GM12878 (cell line): Measurements from ENCODE around the gene FNDC3B. TPM values are rescaled to one million over a fixed set of nuclear protein-coding genes. Genes with fewer than 3 reads are reported as not detected.

Experiments used
- ATAC-seq: fragments of 200-7000 bp; cut with Tn5 transposase; 3 replicates; pipeline ENCODE4 v1.9.1; 2020; ENCODE audit warnings: mild to moderate bottlenecking, moderate library complexity
- BruUV-seq: library from RNA; stranded (reverse); fragments of 400-500 nt; replicated peaks from 2 replicates; lab custom pipeline; 2021; lab: Mats Ljungman, UMichigan
- CTCF ChIA-PET: fragments of 300-600 bp; sonication (Branson Sonifier 250); formaldehyde crosslinking; extraction: SDS; loops from one replicate; lab custom pipeline; 2021; ENCODE audit warnings: inconsistent platforms; lab: Yijun Ruan, JAX
- POLR2A ChIA-PET: fragments of 350-600 bp; formaldehyde crosslinking; extraction: SDS; loops from one replicate; lab custom pipeline; 2021; ENCODE audit warnings: inconsistent platforms; lab: Charles Lee
- RAD21 ChIA-PET: fragments of 300-600 bp; sonication (Branson Sonifier 250); formaldehyde crosslinking; loops from one replicate; lab custom pipeline; 2023; ENCODE audit warnings: antibody characterized with exemption; ENCODE audit not compliant: unreplicated experiment; lab: Charles Lee
- SMC1A ChIA-PET: fragments of 300-600 bp; sonication (Branson Sonifier 250); formaldehyde crosslinking; loops from one replicate; lab custom pipeline; 2023; ENCODE audit not compliant: unreplicated experiment, uncharacterized antibody; lab: Charles Lee
- DNase-seq: peaks from one replicate; pipeline ENCODE4 v3.0.0-alpha.2; 2011; ENCODE audit warnings: low read depth, low spot score
- FAIRE-seq: peaks from 3 replicates; lab custom pipeline; 2011; peaks lifted over from hg19 to GRCh38; lab: Jason Lieb, UNC
- H2AFZ ChIP-seq: 2 replicates; pipeline ENCODE4 v1.6.0; 2011; ENCODE audit warnings: low read depth, low read length, control low read depth; ENCODE audit not compliant: control insufficient read depth
- H3K27ac ChIP-seq: 2 replicates; pipeline ENCODE4 v1.5.1; 2011; ENCODE audit warnings: control low read depth; ENCODE audit not compliant: control insufficient read depth, insufficient read depth
- H3K27me3 ChIP-seq, 2 experiments: replicated peaks in 1 of 2; 2 replicates each; pipeline versions ENCODE4 v1.6.0 to v1.6.1; 2011; ENCODE audit warnings: low read length in 1 of 2; ENCODE audit not compliant: control insufficient read depth in 2 of 2, insufficient read depth in 2 of 2
- H3K36me3 ChIP-seq, 2 experiments: 2 replicates each; pipeline ENCODE4 v1.5.1; 2011; ENCODE audit warnings: low read length in 1 of 2; ENCODE audit not compliant: control insufficient read depth in 2 of 2, insufficient read depth in 2 of 2
- H3K4me1 ChIP-seq: 2 replicates; pipeline ENCODE4 v1.6.1; 2011; ENCODE audit warnings: mild to moderate bottlenecking, low read length, moderate library complexity, mixed read lengths; ENCODE audit not compliant: control insufficient read depth, insufficient read depth
- H3K4me2 ChIP-seq: 2 replicates; pipeline ENCODE4 v1.6.0; 2011; ENCODE audit warnings: control low read depth; ENCODE audit not compliant: control insufficient read depth, insufficient read depth
- H3K4me3 ChIP-seq: fragments of 200-600 bp; sonication (generic); 2 replicates; pipeline ENCODE4 v1.5.1; 2016
- H3K79me2 ChIP-seq: 2 replicates; pipeline ENCODE4 v1.6.0; 2011; ENCODE audit warnings: low read length; ENCODE audit not compliant: control insufficient read depth, insufficient read depth
- H3K9ac ChIP-seq: 2 replicates; pipeline ENCODE4 v1.8.0; 2011; ENCODE audit warnings: low read length, control low read depth, mixed read lengths; ENCODE audit not compliant: control insufficient read depth, insufficient read depth
- H3K9me3 ChIP-seq: replicated peaks from 3 replicates; pipeline ENCODE4 v1.5.1; 2011; ENCODE audit warnings: mild to moderate bottlenecking, low read length; ENCODE audit not compliant: control insufficient read depth, insufficient read depth
- H4K20me1 ChIP-seq: 2 replicates; pipeline ENCODE4 v1.6.0; 2011; ENCODE audit not compliant: control insufficient read depth, insufficient read depth
- ASH2L ChIP-seq: fragments of 300-600, 200-600 bp; sonication (generic); IDR thresholded peaks from 2 replicates; pipeline ENCODE4 v1.6.1; 2017; ENCODE audit warnings: low read depth, mild to moderate bottlenecking, borderline replicate concordance
- BACH1 ChIP-seq: fragments of 450-650 bp; IDR thresholded peaks from 2 replicates; pipeline ENCODE4 v1.6.1; 2017; ENCODE audit warnings: mild to moderate bottlenecking, borderline replicate concordance
- CBX3 ChIP-seq: fragments of 200-600 bp; sonication (generic); IDR thresholded peaks from 2 replicates; pipeline ENCODE4 v1.6.1; 2016; ENCODE audit warnings: low read depth, borderline replicate concordance
- CHD1 ChIP-seq: IDR thresholded peaks from 2 replicates; pipeline ENCODE4 v1.6.1; 2012; ENCODE audit warnings: low read depth, low read length, improper control_type of control experiment
- FOXK2 ChIP-seq: fragments of 450-650 bp; IDR thresholded peaks from 2 replicates; pipeline ENCODE4 v1.6.1; 2017; ENCODE audit warnings: mild to moderate bottlenecking, moderate library complexity
- HDGF ChIP-seq: fragments of 450-650 bp; IDR thresholded peaks from 2 replicates; pipeline ENCODE4 v1.6.1; 2016; ENCODE audit warnings: antibody characterized with exemption
- NFXL1 ChIP-seq: fragments of 450-650 bp; IDR thresholded peaks from 2 replicates; pipeline ENCODE4 v1.6.1; 2017; ENCODE audit warnings: antibody characterized with exemption, mild to moderate bottlenecking, borderline replicate concordance
- NFYA ChIP-seq: IDR thresholded peaks from 2 replicates; pipeline ENCODE4 v1.6.1; 2011; ENCODE audit warnings: low read depth, mild to moderate bottlenecking, low read length, improper control_type of control experiment, borderline replicate concordance
- NFYB ChIP-seq: IDR thresholded peaks from 2 replicates; pipeline ENCODE4 v1.6.1; 2011; ENCODE audit warnings: low read depth, mild to moderate bottlenecking, low read length, improper control_type of control experiment, moderate library complexity; ENCODE audit not compliant: insufficient read depth
- PML ChIP-seq: IDR thresholded peaks from 2 replicates; pipeline ENCODE4 v1.6.1; 2012; ENCODE audit warnings: low read length, inconsistent platforms
- ZNF592 ChIP-seq: fragments of 450-650 bp; IDR thresholded peaks from 2 replicates; pipeline ENCODE4 v1.6.1; 2017; ENCODE audit warnings: mild to moderate bottlenecking, moderate library complexity
- WGBS: methylation state at CpG from one replicate; pipeline ENCODE4 v1.1.6; 2016; ENCODE audit warnings: low lambda C conversion rate; ENCODE audit not compliant: insufficient replicate concordance, insufficient coverage; ENCODE audit errors: missing lambda C conversion rate; 5-methylcytosine and 5-hydroxymethylcytosine counted together
- in situ Hi-C: fragments of 300-500 bp; cut with MboI; formaldehyde crosslinking; loops from 9 replicates; pipeline ENCODE4 v1.14.3; 2018; ENCODE audit warnings: mixed read lengths
- intact Hi-C: fragments of 100-400 bp; cut with micrococcal nuclease; formaldehyde crosslinking; loops from one replicate; pipeline ENCODE4 v1.14.2; 2022; ENCODE audit not compliant: unreplicated experiment
- polyA plus RNA-seq, 11 experiments: library from polyadenylated mRNA; depleted of rRNA in 4 of 11; unstranded in 6 of 11; stranded (reverse) in 5 of 11; fragments of >200 nt; fragmentation: Nextera tagmentation in 4 of 11; fragmentation: Illumina TruSeq in 1 of 11; extraction: Ambion mirVana in 4 of 11; extraction: Trizol in 1 of 11; gene quantifications; 1 replicate in 1 of 11; 2 replicates in 10 of 11; pipeline versions ENCODE4 v1.2.1 to v1.2.3, GENCODE V29; 2011 to 2016; ENCODE audit warnings: inconsistent platforms in 2 of 11, missing spikeins in 2 of 11, low read depth in 1 of 11
- total RNA-seq, 4 experiments: library from RNA; depleted of rRNA in 3 of 4; stranded (reverse); fragments of >200 nt in 3 of 4; fragmentation: Illumina TruSeq in 1 of 4; extraction: Trizol in 1 of 4; gene quantifications; 2 replicates each; pipeline versions ENCODE4 v1.2.1 to v1.2.3, GENCODE V29; 2013 to 2021
- TF ChIP-seq, protein P1 (sequence below): IDR thresholded peaks from 2 replicates; pipeline ENCODE4 v1.6.1; 2011; ENCODE audit warnings: low read depth, low read length, improper control_type of control experiment, borderline replicate concordance

Gene FNDC3B
- total and polyA plus RNA-seq, 10 of the 15 experiments (the other 5 are each of a cell fraction or from before 2014, with no cell fraction given): 7.9 to 35.0 (median 18.5) TPM

GRCh38 chr3:171991166-171991565 lies 48.2 kb upstream of the FNDC3B start:
- POLR2A ChIA-PET: interaction anchor here (0.7 kb wide), 1 partner anchor 48 kb away, joined by 6 read pairs; no protein-coding TSS in a partner anchor
- peak; percentile 31 for FAIRE-seq
- SMC1A ChIA-PET: interaction anchor here (1.2 to 1.3 kb wide), 2 partner anchors 18 to 29 kb away, joined by 3 read pairs; no protein-coding TSS in a partner anchor

DNA sequence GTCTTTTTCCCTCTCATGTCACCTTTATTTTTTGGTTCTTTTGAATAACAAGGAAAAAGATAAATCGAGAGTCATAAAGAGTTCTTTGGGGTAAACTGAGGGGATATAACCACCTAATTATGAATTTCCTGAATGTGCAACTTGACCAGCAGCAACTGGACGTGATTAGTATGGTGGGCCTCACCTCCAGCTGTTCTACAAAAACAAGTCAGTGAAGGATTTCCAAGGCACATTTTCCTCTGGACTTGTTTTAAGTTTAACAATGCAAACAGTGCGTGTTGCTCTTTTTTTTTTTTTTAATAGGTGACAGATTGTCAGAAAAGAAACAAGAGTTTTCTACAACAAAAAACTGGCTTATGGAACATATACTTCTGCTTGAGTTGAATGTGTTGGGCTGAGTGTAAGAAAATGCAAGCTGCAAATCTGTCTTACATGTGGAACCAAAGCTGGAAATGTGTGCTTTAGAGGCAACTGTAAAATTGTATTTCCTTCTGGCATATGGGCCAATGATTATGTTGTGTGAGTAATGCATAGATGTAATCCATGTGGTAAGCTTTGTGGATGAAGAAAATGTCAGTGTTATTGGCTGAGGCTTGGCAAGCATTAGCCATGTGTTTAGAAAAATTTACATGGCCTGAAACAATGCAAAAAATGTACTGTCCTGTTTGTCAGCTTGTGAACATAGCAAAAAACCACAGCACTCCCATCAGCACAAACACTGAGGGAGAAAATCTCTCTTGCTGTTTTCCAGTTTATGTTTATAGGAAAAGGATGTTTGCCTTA lies 44.5 kb upstream of the FNDC3B start:
- ChIA-PET SMC1A (interaction anchor here (1.1 kb wide), 1 partner anchor 223 kb away, joined by 3 read pairs; no protein-coding TSS in a partner anchor), RAD21 (interaction anchor here (0.6 kb wide), 1 partner anchor 151 kb away, joined by 3 read pairs; no protein-coding TSS in a partner anchor), POLR2A (no interaction called here), CTCF (interaction anchor here (1.6 kb wide), 1 partner anchor 338 kb away, joined by 3 read pairs; no protein-coding TSS in a partner anchor)
- intact Hi-C loops (no loop called here), in situ Hi-C loops (no loop called here)
- H2AFZ ChIP-seq: no peak overlapping the region
- no peaks in the 10 kb centered on the region for H3K9me3 ChIP-seq
- no peak overlapping the region for H3K9ac ChIP-seq
- H3K4me2 ChIP-seq: no peak overlapping the region
- no peak for FAIRE-seq
- no peaks in the 10 kb centered on the region for H3K4me1 ChIP-seq
- H4K20me1 ChIP-seq: no peaks in the 10 kb centered on the region
- H3K36me3 ChIP-seq: no peaks in the 10 kb centered on the region
- H3K27ac ChIP-seq: no peak overlapping the region
- no TSS peak for BruUV-seq
- 5% methylated on average over 3 of the region's 3 CpGs for WGBS
- H3K79me2 ChIP-seq: no peaks in the 10 kb centered on the region
- no peak for DNase-seq
- H3K27me3 ChIP-seq: no peaks in the 10 kb centered on the region
- ATAC-seq: no peak
- no peak overlapping the region for H3K4me3 ChIP-seq
- TF ChIP-seq ZNF592 (no peak), HDGF (no peak), CHD1 (no peak), ASH2L (no peak), CBX3 (no peak), NFYB (no peak), FOXK2 (no peak), NFXL1 (no peak), BACH1 (no peak)
- TF ChIP-seq, protein P1, sequence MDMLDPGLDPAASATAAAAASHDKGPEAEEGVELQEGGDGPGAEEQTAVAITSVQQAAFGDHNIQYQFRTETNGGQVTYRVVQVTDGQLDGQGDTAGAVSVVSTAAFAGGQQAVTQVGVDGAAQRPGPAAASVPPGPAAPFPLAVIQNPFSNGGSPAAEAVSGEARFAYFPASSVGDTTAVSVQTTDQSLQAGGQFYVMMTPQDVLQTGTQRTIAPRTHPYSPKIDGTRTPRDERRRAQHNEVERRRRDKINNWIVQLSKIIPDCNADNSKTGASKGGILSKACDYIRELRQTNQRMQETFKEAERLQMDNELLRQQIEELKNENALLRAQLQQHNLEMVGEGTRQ: no peak

More at GRCh38 chr3:171991166-171991565, 48.2 kb upstream of the FNDC3B start:
- Histone ChIP-seq H2AFZ (no peak overlapping the region), H3K9ac (no peak overlapping the region), H3K27ac (no peak overlapping the region), H3K4me1 (no peaks in the 10 kb centered on the region)
- BruUV-seq: no TSS peak
- no peak for TF ChIP-seq PML
- TF ChIP-seq NFYA: no peak
- TF ChIP-seq, all 136 proteins: peak for 0
- no peaks in the 10 kb centered on the region for H4K20me1 ChIP-seq
- in situ Hi-C loops (no loop called here), intact Hi-C loops (no loop called here)
- 43% methylated on average over 3 of the region's 3 CpGs for WGBS
- DNase-seq (no peak), ATAC-seq (no peak)
- H3K79me2 ChIP-seq: no peaks in the 10 kb centered on the region
- H3K4me3 ChIP-seq: no peak overlapping the region
- H3K9me3 ChIP-seq: no peaks in the 10 kb centered on the region
- H3K27me3 ChIP-seq: no peaks in the 10 kb centered on the region
- no peaks in the 10 kb centered on the region for H3K36me3 ChIP-seq
- no peak overlapping the region for H3K4me2 ChIP-seq
- ChIA-PET RAD21 (no interaction called here), CTCF (no interaction called here)
